Panc1 (cell line): ENCODE measurements around the gene CROCC2.

Experiments
- POLR2AphosphoS5 ChIP-seq: IDR thresholded peaks from 2 replicates; pipeline ENCODE4 v1.6.1; 2012; ENCODE audit warnings: mild to moderate bottlenecking, low read depth, low read length, moderate library complexity
- REST ChIP-seq, 2 experiments: IDR thresholded peaks; 2 replicates each; pipeline ENCODE4 v1.6.1; 2011 to 2012; ENCODE audit warnings: low read depth in 2 of 2, control low read depth in 1 of 2, low read length in 1 of 2, mild to moderate bottlenecking in 1 of 2, moderate library complexity in 1 of 2; ENCODE audit not compliant: insufficient read depth in 1 of 2
- TCF7L2 ChIP-seq: IDR thresholded peaks from 2 replicates; pipeline ENCODE4 v1.6.1; 2011; ENCODE audit warnings: mild to moderate bottlenecking, low read depth, low read length, inconsistent platforms
- TF ChIP-seq, protein P1 (sequence below): fragments of 450-650 bp; IDR thresholded peaks from 2 replicates; pipeline ENCODE4 v1.5.1; 2017; ENCODE audit warnings: mild to moderate bottlenecking

- TF ChIP-seq, protein P1, sequence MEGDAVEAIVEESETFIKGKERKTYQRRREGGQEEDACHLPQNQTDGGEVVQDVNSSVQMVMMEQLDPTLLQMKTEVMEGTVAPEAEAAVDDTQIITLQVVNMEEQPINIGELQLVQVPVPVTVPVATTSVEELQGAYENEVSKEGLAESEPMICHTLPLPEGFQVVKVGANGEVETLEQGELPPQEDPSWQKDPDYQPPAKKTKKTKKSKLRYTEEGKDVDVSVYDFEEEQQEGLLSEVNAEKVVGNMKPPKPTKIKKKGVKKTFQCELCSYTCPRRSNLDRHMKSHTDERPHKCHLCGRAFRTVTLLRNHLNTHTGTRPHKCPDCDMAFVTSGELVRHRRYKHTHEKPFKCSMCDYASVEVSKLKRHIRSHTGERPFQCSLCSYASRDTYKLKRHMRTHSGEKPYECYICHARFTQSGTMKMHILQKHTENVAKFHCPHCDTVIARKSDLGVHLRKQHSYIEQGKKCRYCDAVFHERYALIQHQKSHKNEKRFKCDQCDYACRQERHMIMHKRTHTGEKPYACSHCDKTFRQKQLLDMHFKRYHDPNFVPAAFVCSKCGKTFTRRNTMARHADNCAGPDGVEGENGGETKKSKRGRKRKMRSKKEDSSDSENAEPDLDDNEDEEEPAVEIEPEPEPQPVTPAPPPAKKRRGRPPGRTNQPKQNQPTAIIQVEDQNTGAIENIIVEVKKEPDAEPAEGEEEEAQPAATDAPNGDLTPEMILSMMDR: no peak
- no peak for TF ChIP-seq TCF7L2
- no peak for TF ChIP-seq POLR2AphosphoS5
- no peak for TF ChIP-seq REST (IDR thresholded peaks at IDR 0.05; ENCODE audit: insufficient read depth in 1 of 2, low read depth in 2 of 2, low read length in 1 of 2)
Measured at GRCh38 chr2:241011296-241011600, 105.1 kb downstream of the CROCC2 start.
